Superior temporal gyrus (tissue), 1 donor: ENCODE results near the gene FGF2.
A peak's percentile ranks its signal among the peaks of the same experiment; 100 is the strongest.
"Not testable (repeated sequence)": the region's sequence is repeated elsewhere in the genome, so short reads cannot be mapped to it uniquely, and the experiment has no call there.

Experiments
- DNase-seq: peaks from one replicate; pipeline ENCODE4 v3.0.0-alpha.2; 2016; ENCODE audit errors: extremely low spot score

The FGF2 gene

DNA sequence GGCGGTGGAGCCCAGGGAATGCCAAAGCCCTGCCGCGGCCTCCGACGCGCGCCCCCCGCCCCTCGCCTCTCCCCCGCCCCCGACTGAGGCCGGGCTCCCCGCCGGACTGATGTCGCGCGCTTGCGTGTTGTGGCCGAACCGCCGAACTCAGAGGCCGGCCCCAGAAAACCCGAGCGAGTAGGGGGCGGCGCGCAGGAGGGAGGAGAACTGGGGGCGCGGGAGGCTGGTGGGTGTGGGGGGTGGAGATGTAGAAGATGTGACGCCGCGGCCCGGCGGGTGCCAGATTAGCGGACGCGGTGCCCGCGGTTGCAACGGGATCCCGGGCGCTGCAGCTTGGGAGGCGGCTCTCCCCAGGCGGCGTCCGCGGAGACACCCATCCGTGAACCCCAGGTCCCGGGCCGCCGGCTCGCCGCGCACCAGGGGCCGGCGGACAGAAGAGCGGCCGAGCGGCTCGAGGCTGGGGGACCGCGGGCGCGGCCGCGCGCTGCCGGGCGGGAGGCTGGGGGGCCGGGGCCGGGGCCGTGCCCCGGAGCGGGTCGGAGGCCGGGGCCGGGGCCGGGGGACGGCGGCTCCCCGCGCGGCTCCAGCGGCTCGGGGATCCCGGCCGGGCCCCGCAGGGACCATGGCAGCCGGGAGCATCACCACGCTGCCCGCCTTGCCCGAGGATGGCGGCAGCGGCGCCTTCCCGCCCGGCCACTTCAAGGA lies at the start of gene FGF2:
FGF2 (plus strand) TSS at position 279 of the 705 bp plus-strand sequence; CDS start at position 623, 344 bp downstream.
- no peak for DNase-seq

DNA sequence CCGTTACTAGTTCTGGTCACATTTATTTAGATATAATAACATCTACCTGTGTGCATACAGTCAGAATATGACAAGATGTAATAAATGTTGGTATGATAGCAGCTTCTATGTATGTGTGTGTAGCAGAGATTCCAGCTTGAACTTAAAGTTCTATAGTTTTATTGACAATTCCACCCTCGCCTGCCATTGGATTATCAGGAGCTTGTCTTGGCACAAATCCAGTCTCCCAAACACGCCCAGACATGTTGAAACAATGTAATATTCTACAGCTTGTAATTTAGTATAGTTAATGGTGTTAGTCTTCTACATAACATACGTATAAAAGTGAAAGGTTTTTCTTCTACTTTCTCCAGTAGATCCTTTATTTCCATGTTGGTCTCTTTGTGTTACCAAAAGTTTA lies 49.7 kb upstream of the FGF2 start:
- DNase-seq: no peak

DNA sequence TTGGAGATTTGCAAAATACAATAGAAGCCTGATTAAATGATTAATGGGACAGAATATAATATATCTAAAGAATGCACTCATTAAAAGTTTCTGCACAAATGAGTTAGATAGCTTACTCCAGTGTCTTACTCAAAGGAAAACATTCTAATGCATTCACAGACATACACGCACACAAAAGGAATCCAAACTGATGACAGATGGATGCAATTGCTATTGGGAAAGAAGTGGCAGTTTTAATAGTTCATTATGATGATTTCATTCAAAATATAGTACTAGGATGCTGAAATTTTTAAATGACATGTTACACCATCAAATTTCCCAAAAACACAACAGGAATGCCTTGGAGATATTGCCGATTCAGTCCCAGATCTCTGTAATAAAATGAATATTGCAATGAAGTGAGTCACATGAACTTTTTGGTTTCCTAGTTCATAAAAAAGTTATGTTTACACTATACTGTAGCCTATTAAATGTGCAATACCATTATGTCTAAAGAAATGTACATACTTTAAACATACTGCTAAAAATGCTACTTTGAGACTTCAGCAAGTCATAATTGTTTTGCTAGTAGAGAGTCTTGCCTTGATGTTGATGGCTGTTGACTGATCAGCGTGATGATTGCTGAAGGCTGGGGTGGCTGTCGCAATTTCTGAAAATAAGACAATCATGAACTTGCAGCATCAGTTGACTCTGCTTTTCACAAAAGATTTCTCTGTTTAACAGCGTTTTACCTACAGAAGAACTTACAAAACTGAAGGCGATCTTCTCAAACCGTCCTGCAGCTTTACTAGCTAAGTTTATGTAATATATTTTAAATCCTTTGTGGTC lies 48.6 kb upstream of the FGF2 start:
- DNase-seq: no peak

DNA sequence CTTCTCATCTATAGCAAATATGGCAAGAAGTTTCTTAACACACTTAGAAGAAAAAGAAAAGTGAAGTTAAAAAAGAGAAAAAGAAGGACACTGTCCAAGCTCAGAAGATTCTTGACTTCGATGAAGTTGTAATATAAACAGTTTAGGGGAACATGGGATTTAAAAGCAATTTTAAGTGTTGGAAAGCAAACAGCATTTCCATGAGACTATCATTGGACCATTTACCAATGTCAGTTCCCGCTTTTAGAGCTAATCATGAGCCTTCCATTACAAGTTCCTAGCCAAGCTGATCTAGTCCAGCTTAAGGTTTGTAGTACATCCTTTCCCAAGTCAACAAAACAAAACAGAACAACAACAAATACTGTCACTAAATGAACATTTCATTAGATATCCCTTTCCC lies 45.1 kb upstream of the FGF2 start:
- no peak for DNase-seq

DNA sequence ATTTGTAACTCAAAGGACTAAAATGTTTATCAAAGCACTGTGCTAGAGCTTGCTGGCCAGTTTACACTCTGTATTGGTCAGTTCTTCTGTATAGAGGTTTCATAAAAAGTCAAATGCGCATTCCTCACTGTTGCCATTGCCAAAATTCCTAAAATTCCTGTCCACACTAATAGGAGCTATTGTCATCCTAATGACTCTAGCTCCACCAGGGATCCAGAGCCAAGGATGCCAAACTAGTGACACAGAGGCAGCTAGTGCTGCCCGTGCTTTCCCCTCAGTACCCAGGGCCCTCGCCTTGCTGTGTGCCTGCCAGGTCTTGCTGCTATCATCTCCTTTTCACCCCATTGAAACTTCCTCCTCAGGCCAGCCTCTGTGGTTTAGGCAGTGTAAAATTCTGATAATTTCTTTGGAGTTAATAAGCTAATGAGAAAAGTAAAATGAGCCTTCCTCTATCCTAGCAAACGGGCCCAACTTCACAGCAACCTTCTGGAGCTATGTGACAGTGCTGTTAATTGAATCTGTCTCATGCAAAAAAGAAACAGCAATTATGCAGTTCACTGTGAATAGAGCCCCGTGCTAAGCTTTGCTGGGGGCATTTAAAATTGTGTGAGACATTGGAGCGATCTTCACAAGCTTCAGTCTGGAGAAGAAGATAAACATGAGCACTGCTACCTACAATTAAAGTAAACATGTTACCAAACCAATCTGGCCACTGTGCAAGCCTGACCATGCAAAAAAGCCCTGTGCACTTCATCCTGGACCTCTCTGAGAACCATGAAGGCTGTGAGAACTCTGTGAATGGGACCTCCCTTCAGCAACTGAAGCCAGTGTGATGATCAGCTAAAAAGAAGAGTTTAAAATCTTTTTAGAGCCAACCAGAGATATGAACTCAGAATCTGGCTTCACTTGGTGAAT lies 43.1 kb upstream of the FGF2 start:
- no peak for DNase-seq

DNA sequence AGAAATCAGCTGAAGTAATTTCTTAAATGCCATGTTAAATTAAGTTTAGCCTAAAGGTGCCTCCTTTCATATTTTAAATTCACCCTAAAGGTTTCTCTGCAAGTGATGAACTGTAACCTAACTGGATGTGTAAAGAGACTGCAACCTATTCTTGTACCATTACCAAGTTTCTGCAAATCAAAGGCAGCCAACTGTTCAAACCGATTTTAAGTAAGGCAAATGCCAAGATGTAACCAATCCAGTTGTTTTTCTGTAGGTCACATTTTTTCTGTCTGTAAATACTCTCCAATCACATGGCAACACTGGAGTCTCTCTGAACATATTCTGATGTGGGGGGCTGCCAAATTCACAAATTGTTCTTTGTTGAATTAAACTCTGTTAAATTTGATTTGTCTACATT lies 42.4 kb upstream of the FGF2 start:
- no peak for DNase-seq

DNA sequence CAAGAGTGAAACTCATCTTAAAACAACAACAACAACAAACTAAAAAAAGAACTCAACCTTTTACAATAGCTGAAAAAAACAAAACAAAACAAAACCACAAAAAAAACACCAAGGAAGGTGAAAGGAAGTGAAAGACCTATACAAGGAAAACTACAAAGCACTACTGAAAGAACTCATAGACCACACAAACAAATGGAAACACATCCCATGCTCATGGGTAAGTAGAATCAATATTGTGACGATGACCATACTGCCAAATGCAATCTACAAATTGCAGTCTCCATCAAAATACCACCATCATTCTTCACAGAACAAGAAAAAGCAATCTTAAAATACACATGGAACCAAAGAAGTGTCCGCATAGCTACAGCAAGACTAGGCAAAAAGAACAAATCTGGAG lies 41.5 kb upstream of the FGF2 start:
- DNase-seq: no peak

DNA sequence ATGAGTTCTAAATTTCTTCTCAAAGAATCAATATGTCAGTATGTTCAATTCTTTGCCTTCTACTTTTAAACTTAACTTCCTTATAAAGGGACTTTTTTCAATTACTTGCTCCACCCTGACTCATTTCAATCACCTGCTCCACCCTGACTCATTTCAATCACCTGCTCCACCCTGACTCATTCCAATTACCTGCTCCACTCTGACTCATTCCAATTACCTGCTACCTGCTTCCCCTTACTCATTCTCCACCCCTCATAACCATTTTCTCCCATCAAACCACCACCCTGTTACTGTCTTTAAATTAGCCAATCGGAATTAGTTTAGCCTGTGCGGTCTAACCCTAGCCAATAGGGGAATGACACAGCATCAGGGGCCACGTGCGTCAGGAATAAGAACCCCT lies 40.3 kb upstream of the FGF2 start:
- not testable (repeated sequence) for DNase-seq

DNA sequence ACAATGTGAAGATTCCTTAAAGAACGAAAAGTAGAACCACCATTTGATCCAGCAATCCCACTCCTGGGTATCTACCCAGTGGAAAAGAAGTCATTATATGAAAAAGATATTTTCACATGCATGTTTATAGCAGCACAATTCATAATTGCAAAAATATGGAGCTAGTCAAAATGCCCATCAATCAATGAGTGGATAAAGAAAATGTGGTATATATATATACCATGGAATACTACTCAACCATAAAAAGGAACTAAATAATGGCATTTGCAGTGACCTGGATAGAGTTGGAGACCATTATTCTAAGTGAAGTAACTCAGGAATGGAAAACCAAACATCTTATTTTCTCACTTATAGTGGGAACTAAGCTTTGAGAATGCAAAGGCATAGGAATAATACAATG lies 39.7 kb upstream of the FGF2 start:
- not testable (repeated sequence) for DNase-seq

DNA sequence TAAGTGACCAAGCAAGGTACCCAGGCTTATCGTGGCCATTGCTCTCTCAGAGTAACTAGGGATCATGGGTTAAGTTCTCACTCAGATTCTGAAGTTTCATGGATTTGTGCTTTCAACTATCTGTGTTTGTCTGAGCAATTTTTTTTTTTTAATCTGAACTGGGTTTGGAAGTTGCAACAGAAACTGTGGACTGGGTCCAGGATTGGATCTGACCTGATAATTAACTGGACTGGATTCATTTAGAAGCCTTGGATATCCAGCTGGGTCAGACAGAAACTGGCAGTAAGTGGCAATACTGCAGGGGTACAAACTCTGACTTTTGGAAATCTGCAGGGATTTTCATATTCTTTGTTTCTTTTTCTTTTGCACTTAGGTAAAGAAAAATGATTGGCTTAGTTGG lies 38.7 kb upstream of the FGF2 start:
- DNase-seq: no peak

DNA sequence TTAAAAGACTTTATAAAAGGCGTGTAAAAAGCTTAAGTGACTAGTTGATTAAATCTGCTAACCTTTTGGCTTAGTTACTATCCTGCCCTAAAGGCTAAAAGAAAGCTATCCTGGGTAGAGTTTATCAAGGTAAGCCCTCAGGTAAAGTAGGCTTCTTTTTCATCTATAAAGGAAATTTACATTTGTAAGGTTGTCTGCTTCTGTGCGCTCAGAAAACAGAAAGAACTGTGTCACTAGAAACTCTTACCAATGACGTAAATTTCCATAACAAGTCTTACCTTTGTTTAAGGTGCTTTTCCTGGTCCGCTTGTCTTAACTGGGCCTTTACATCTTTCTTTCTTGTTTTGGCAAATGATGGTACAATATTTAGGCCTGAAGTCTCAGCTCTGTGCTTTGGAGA lies 37.7 kb upstream of the FGF2 start:
- no peak for DNase-seq

DNA sequence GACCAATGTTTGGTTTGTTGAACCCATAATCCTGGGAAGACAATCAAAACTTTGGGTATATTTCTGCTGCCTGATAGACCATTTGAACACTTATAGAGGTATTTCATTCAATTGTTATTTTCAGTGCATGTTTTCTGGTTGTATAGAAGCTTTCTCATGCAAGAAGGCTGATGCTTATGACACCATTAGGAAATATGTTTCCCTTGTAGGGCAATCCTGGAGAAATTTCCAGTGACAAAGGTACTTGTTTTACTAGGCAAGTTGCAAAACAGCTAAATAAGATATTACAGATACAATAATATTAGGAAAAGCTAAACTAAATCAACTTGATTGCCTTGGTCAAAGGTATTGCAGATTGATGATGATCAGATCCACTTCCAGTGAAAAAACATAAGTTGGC lies 32.8 kb upstream of the FGF2 start:
- no peak for DNase-seq

DNA sequence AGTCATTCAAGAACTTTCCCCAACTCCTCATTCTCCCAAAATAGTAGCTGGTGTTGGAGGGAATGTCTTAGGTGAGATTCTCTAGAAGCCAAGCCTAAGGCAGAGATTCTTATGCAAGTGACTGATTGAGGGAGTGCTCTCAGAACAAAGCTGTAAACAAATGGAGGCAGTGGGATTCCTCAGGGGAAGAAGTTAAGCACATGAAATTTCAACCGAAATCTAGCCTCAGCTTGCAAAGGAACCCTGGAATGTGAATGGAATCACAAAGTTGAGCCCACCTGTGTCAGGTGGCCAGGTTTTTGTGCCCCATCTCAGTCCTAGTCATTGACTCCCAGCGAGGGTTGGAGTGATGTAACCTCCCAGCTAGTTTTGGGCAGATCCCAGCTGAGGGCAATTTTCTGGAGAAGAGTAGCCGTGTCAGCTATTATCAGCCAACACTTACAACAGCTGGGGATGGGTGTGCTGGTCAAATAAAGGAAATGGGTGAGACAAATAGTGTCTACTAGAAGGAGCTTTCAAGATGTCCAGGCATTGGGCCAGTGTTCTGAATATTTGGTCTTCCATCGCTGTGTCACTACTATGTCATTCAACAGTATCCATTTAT lies 29.7 kb upstream of the FGF2 start:
- no peak for DNase-seq

DNA sequence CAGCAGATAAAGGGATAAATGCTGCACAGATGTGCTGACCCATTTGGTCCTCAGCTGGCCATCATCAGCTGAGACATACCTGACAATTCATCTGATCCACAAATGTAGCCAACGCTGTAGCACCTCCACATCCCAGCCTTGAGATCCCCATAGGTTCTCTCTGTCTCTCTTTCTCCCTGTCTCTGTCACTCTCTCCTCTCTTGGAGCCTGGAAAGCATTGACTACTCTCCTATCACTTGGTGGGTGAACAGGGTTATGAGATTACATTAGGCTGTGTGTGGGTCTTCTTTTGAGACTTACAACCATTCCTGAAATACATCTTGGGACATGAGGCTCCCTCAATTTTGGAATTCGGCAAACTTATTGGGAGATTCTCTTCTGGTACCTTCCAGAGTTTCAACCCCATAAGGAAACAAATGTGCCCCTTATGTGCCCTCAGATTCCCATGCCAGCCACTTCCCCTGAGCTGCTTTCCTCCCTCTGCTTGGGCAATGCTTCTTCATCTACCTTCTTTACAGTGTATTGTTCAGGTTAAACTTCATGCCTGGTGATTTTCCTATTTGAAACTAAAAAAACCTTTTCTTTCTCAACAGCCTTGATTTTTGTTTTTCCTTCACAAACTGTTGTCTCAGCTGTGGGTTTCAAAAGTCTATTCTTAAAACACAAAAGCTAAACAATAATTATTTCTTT lies 29.1 kb upstream of the FGF2 start:
- DNase-seq: no peak

DNA sequence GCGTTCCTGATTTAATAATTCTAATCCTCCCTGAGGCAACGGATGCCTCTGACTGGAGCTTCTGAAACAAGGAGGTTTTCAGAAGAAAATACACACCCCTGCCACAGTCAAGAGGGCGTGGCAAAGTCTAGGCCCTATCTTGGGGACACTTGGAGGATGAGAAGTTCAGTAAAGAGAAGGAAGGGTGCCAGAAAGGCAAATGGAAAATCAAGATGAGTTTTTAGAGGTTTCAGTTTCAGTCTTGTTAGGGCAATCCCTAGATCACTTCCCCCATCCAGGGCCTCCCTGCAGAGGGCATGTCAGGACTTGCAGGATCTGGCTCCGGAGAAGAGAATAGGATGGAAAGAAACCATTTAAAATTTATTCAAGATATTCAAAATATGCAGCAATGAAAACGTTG lies 28.5 kb upstream of the FGF2 start:
- DNase-seq: peak; percentile 34

DNA sequence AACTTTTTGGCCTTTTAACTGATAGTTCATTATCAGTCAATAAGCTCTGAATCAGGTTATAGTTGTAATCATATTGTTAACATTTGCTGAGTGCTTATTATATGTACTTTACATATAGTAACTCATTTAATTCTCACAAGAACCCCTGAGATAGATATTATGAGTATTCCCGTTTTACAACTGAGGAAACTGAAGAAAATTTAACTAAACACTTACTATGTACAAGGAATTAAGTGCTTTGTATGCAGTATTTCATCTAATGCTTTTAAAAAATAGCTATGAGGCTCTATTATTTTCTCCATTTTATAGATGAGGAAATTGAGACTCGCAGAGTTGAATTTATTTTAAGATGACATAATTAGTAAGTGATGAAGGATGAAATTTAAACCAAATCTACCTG lies 27.7 kb upstream of the FGF2 start:
- DNase-seq: no peak

DNA sequence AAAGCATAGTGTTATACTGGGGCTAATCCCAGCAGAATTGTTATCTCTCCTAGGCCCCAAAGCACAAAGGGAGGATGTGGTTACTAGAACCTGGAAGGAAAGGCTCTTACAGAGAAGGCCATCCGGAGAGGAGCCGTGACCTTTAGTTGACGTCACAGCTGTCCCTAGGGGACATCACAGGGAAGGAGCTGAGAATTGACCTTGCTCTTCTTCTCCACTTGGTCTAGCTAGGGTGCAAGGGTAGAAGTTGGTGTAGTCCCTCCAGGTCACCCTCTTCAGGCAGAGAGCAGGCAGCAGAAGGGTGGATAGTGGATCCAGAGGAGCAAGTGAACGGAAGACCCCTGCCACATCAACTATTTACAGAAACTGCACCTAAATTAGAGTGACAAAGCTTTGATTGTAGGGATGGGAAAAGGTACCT lies 22.8 kb upstream of the FGF2 start:
- no peak for DNase-seq

DNA sequence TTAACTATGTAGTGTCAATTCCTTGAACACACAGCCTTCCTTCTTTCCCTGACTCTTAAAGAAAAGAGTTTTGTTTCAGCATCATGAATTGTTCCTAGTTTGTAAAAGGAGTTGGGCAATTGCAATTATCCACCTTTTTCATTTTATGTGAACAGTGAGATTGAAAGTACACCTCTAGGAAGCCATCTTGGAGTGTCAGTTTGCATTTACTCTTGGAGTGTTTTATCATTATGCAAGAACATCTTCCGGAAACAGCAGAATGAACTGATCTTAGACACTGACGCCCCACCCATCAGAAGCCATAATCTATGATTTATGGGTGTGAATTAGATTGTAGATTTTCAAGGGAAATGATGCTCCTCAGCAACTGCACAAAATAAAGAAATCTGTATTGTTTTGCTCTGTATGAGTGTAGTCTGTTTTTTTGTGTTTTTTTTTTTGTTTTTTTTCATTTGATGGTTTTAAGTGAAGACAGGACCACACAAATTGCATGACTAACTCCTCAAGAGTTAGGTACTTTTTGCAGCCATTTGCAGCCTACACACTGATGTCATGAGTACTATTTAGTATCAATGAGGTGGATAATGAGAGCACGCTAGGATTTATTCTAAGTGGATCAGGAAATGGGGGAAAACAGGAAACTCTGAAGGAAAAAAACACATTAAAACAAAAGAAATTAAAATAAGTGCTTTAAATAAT lies 19.5 kb upstream of the FGF2 start:
- DNase-seq: no peak

DNA sequence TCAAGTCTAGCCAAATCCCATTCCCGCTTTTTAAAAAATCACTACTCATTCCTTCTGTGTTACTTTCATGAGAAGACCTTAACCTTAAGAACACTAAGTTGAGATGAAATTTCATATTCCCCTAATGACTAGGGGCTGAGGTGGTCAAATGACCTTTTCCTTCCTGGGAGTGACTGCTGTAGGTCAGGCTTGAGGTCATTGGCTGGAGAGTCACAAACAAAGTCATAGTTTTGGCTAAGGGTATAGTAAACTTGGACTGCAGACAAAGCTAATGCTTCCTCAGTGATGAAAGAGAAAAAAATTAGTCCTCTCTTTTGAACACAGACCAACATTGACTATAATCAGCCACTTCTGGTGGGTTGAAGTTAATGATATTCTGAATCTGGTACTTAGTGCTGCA lies 16.0 kb upstream of the FGF2 start:
- DNase-seq: no peak

DNA sequence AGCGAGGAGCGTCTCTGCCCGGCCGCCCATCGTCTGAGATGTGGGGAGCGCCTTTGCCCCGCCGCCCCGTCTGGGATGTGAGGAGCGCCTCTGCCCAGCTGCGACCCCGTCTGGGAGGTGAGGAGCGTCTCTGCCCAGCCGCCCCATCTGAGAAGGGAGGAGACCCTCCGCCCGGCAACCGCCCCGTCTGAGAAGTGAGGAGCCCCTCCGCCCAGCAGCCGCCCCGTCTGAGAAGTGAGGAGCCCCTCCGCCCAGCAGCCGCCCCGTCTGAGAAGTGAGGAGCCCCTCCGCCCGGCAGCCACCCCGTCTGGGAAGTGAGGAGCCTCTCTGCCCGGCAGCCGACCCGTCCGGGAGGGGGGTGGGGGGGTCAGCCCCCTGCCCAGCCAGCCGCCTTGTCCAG lies 14.8 kb upstream of the FGF2 start:
- not testable (repeated sequence) for DNase-seq

DNA sequence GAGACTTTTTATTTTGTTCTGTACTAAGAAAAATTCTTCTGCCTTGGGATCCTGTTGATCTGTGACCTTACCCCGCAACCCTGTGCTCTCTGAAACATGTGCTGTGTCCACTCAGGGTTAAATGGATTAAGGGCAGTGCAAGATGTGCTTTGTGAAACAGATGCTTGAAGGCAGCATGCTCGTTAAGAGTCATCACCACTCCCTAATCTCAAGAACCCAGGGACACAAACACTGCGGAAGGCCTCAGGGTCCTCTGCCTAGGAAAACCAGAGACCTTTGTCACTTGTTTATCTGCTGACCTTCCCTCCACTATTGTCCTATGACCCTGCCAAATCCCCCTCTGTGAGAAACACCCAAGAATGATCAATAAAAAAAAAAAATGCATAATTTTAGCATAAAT lies 13.8 kb upstream of the FGF2 start:
- not testable (repeated sequence) for DNase-seq
